Panc1 (cell line): ENCODE data around the gene PDE8B. TPM values are rescaled to one million over a fixed set of nuclear protein-coding genes. Genes with fewer than 3 reads are reported as not detected.

ENCODE experiments used
- ATAC-seq: fragments of 200-7000 bp; cut with Tn5 transposase; 2 replicates; pipeline ENCODE4 v1.9.1; 2020; ENCODE audit warnings: mild to moderate bottlenecking, moderate library complexity
- BruUV-seq: library from RNA; stranded (reverse); fragments of 400-500 nt; replicated peaks from 2 replicates; lab custom pipeline; 2021; lab: Mats Ljungman, UMichigan
- CTCF ChIA-PET: fragments of 300-600 bp; sonication (Branson Sonifier 250); formaldehyde crosslinking; loops from one replicate; lab custom pipeline; 2022; ENCODE audit warnings: antibody characterized with exemption; lab: Charles Lee
- POLR2A ChIA-PET: fragments of 300-600 bp; sonication (Branson Sonifier 250); formaldehyde crosslinking; loops from one replicate; lab custom pipeline; 2022; ENCODE audit warnings: antibody characterized with exemption; lab: Charles Lee
- DNase-seq: peaks from one replicate; pipeline ENCODE4 v3.0.0-alpha.2; 2010; ENCODE audit warnings: low read depth, low spot score
- H3K27ac ChIP-seq: 2 replicates; pipeline ENCODE4 v1.5.1; 2011; ENCODE audit warnings: mild to moderate bottlenecking, low read length, inconsistent platforms
- H3K27me3 ChIP-seq: fragments of 200-500 bp; sonication (Bioruptor generic); 2 replicates; pipeline ENCODE4 v1.6.0; 2014; ENCODE audit warnings: low read length, inconsistent platforms; ENCODE audit not compliant: control insufficient read depth, insufficient read depth
- H3K36me3 ChIP-seq: fragments of 200-500 bp; sonication (Bioruptor generic); 2 replicates; pipeline ENCODE4 v1.5.1; 2014; ENCODE audit warnings: inconsistent platforms, mild to moderate bottlenecking, low read length, moderate library complexity; ENCODE audit not compliant: control insufficient read depth, insufficient read depth
- H3K4me1 ChIP-seq: 2 replicates; pipeline ENCODE4 v1.5.1; 2011; ENCODE audit warnings: inconsistent platforms, mild to moderate bottlenecking, low read length, moderate library complexity; ENCODE audit not compliant: control insufficient read depth, insufficient read depth
- H3K4me3 ChIP-seq, 2 experiments: 2 replicates each; pipeline ENCODE4 v1.5.1; 2011 to 2012; ENCODE audit warnings: low read depth in 2 of 2, low read length in 2 of 2, mild to moderate bottlenecking in 2 of 2, inconsistent platforms in 1 of 2, moderate library complexity in 1 of 2
- H3K9me3 ChIP-seq: fragments of 200-500 bp; sonication (Bioruptor generic); 2 replicates; pipeline ENCODE4 v1.5.1; 2014; ENCODE audit warnings: low read depth, mild to moderate bottlenecking, inconsistent platforms, low read length, moderate library complexity; ENCODE audit not compliant: control insufficient read depth, insufficient read depth
- CTCF ChIP-seq: fragments of 450-650 bp; IDR thresholded peaks from 2 replicates; pipeline ENCODE4 v1.5.1; 2017; ENCODE audit warnings: mild to moderate bottlenecking
- POLR2AphosphoS5 ChIP-seq: IDR thresholded peaks from 2 replicates; pipeline ENCODE4 v1.6.1; 2012; ENCODE audit warnings: mild to moderate bottlenecking, low read depth, low read length, moderate library complexity
- REST ChIP-seq, 2 experiments: IDR thresholded peaks; 2 replicates each; pipeline ENCODE4 v1.6.1; 2011 to 2012; ENCODE audit warnings: low read depth in 2 of 2, control low read depth in 1 of 2, low read length in 1 of 2, mild to moderate bottlenecking in 1 of 2, moderate library complexity in 1 of 2; ENCODE audit not compliant: insufficient read depth in 1 of 2
- SIN3A ChIP-seq: IDR thresholded peaks from 2 replicates; pipeline ENCODE4 v1.6.1; 2012; ENCODE audit warnings: low read depth, mild to moderate bottlenecking, low read length, moderate library complexity, borderline replicate concordance; ENCODE audit not compliant: insufficient read depth
- TCF7L2 ChIP-seq: IDR thresholded peaks from 2 replicates; pipeline ENCODE4 v1.6.1; 2011; ENCODE audit warnings: mild to moderate bottlenecking, low read depth, low read length, inconsistent platforms
- in situ Hi-C: cut with HindIII; loops from 2 replicates; pipeline ENCODE4 v1.10.0; 2016; ENCODE audit warnings: low sequenced_read_pairs, low pct_unique_long_range_greater_than_20kb
- intact Hi-C: fragments of 100-400 bp; cut with micrococcal nuclease; formaldehyde crosslinking; loops from one replicate; pipeline ENCODE4 v1.10.0; 2022; ENCODE audit not compliant: unreplicated experiment
- total RNA-seq: library from RNA; stranded (reverse); gene quantifications from one replicate; pipeline ENCODE4 v1.2.1, GENCODE V29; 2021; ENCODE audit not compliant: unreplicated experiment

Gene PDE8B
- total RNA-seq, 1 experiment from 2014 or later: 0.62 TPM

GRCh38 chr5:77177576-77177975, 32.9 kb upstream of the PDE8B start:
- Histone ChIP-seq H3K9me3 (no peaks in the 10 kb centered on the region), H3K36me3 (no peaks in the 10 kb centered on the region), H3K27me3 (peaks cover 53% of the 10 kb centered on the region), H3K27ac (no peak overlapping the region), H3K4me1 (peaks cover 3% of the 10 kb centered on the region; the same call in 1 of the 2 replicates), H3K4me3 (no peak overlapping the region)
- intact Hi-C loops (no loop called here), in situ Hi-C loops (no loop called here)
- CTCF ChIA-PET: no interaction called here
- ATAC-seq (no peak), DNase-seq (no peak)
- TF ChIP-seq POLR2AphosphoS5 (no peak), CTCF (no peak), TCF7L2 (no peak), REST (IDR thresholded peaks at IDR 0.05; ENCODE audit: insufficient read depth in 1 of 2, low read depth in 2 of 2, low read length in 1 of 2) (no peak), SIN3A (no peak)
- no TSS peak for BruUV-seq
- POLR2A ChIA-PET: no interaction called here

- CTCF ChIA-PET: no interaction called here
- Histone ChIP-seq H3K36me3 (no peaks in the 10 kb centered on the region), H3K27ac (no peak overlapping the region), H3K9me3 (no peaks in the 10 kb centered on the region), H3K4me3 (peak overlapping the region; percentile 23 to 25), H3K4me1 (peaks cover 3% of the 10 kb centered on the region; the same call in 1 of the 2 replicates), H3K27me3 (peaks cover 49% of the 10 kb centered on the region)
- BruUV-seq: no TSS peak
- TF ChIP-seq REST (IDR thresholded peaks at IDR 0.05; ENCODE audit: insufficient read depth in 1 of 2, low read depth in 2 of 2, low read length in 1 of 2) (no peak), TCF7L2 (no peak)
- ATAC-seq: peak; percentile 76
- no peak for DNase-seq
- POLR2A ChIA-PET: no interaction called here
- intact Hi-C loops (no loop called here), in situ Hi-C loops (no loop called here)
Measured at GRCh38 chr5:77180167-77181081, 30.1 kb upstream of the PDE8B start.
